NCI-H1092 treated with DMSO at 0.1 percent for 48 hours (cell line): ENCODE results near the gene ZEB2.

Experiments
- DNase-seq: peaks from one replicate; lab custom pipeline; 2025; lab: John Stamatoyannopoulos, UW

The ZEB2 gene

DNA sequence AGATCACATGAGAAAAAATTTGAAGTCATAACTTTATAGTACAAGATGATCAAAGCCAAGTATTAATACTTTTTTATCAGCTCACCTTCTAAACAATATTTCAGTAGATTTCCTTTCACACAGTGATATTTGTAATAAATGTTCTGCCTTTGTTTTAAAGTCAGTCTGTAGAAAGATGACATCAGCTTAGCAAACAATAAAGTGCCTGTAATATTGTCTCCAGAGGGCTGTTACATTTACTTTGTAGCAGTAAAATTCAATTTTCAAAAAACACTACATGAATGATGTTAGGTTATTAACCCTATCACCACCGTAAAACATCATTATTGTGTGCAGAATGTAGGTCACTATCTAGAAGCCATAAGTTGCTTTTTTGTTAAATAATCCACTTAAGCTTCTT is 49.6 kb downstream of the ZEB2 start:
- no peak for DNase-seq

DNA sequence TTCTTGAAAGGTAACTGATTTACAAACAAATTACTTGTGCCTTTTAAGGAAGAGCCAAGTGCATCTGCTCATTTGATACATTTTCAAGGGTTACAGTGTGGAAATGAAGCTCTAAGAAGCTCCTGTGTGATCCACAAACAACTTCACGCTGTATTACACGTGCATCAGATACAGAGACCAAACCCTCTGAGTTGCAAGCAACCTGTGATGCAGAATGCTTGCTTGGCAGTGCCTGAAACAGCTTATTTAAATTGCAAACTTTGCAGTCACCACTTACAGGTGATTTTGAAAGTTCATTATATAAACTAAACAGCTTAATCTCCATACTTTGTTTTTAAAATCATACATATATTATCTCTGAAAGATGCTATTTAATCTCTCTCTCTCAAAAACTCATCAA is 50.1 kb downstream of the ZEB2 start:
- no peak for DNase-seq

DNA sequence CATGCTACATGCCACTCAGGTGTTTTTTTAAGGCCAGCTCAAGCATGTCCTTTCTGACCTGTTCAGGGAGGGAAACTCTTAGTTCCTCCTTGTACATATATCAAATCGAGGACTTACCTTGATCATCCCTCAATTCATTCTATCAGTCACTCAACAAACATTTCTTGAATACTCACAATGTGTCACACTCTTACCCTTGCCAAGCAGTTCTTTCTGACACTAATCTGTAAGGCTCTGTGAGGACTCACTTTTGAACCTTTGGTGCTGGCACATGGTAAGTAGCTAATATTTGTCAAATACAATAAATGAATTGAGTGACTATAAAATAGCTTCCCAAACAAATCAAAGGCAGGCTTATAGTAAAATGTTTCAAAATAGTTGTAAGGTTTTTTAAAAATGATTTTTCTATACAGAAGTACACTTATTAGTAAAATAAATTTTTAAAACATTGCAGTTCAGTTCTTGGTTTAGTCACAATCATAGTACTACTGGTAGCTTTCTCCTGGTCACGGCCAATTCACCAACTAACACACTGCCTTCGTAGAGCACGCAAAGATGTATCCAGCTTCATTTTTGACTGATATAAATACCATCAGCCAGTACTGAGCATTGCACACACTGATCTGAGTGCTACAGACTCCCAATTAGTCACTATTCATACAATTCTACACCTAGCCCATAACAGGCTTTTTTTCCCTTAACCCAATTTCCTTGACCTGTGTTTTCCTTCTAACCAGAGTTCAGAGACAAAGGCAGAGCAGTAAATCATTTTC is 50.9 kb downstream of the ZEB2 start:
- no peak for DNase-seq

DNA sequence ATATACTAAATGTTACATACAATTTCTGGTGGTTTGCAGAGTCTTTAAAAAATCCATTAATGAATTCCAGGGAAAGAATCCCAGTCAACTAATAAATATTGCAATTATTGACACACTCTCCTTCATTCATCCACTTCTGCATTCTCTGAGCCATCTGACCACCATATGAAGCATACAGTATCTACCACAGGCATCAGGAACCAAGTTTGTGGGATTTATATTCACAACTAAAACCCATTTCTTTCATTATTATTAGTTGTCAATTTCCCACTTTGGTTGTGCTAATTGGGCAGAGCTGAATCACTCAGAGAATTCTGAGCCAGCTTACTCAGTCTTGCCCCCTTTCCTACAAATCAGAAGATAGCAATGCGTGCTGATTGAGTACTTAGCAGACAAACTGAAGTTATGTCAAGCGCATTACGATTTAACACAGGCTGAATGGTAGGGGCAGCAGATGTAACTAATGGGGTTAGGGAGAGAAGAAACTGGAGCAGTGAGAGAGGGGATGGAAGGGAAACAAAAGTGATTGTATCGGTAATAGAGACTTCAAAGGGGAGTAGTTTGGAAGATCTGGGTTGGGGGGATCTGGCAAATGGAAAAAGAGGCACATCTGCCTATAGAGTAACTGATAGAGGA is 52.3 kb downstream of the ZEB2 start:
- no peak for DNase-seq

DNA sequence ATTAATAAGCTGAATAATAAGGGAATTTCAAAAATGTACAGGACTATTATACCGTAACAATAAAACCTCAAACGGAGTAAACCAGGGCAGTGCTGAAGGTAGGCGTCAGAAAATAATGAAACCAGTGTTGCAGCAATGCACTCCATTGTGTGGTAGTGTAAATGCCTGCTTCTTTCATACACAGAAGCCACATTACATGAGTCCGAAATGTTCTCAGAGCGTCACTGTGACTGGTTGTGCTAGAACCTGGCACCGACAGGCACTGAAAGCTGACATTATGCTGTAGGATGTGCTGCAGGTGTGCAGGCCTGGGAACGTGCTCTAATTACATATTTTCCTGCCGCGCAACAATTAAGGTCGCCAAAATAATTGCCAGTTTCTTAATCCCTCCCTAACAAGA is 53.3 kb downstream of the ZEB2 start:
- no peak for DNase-seq

DNA sequence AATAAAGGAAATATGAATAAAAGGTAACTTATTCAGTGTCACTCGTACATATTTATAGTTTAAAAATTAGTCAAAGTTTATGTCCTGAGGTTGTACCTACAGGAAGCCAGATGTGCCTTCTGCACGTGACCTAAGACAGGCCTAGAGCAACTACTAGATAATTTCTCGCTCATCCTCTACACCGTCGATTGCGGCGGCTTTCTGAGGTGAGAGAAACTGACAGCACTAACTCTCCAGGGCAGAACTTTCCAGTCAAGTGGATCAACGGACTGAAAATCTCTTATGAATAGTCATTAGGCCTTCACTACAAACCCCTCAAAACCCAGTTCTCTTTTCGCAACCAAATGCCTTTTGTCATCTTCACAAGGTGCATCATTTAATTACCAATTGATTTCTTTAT is 54.2 kb downstream of the ZEB2 start:
- no peak for DNase-seq

DNA sequence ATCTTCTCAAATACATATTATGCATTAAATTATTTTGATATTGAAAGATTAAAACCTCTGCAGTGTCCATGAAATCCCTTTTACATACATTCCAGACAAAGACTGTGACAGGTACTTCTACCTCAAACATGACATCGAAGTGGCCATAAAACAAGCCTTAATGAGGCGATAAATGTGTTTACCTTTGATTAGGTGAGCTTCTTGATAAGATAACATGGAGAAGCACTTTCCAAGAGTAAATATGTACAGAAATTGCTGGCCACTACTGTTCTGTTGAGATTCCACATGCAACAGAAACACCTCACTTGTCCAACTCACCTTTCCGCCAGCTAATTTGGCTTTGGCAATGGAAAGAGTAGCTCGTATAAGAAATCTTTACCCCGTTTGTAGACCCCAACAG is 55.2 kb downstream of the ZEB2 start:
- peak; percentile 5 for DNase-seq

DNA sequence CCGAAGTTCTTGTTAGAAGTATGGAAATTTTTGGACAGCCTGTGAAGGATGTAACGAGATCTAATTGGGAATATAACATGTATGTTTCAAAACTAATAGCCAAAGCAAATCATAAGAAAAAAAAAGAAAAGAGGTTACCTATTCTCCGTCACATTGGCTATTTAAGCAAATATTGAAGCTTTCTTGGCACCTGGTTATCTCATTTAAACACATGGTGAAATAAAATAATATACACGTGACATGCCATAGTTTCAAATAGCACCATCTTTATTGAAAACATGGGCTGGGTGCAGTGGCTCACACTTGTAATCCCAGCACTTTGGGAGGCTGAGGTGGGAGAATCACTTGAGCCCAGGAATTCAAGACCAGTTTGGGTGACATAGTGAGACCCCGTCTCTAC is 56.7 kb downstream of the ZEB2 start:
- no peak for DNase-seq

DNA sequence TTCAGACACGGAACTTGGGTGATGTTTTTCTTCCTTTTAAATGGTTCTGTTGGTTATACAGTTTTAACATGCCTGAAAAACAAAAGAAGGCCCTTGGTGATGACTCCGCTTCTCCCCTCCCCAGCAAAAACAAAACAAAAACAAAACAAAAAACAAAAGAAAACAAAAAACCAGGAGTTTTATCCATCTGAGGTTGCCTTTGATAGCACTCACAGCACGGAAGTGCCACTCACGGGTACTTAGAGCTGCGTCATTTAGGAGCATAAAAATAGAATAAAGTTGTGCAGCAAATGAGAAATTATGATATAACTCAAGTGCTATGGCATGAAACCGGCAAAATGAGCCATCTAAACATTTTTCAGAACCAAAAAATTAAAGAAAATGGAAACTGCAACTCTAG is 57.7 kb downstream of the ZEB2 start:
- DNase-seq: no peak

DNA sequence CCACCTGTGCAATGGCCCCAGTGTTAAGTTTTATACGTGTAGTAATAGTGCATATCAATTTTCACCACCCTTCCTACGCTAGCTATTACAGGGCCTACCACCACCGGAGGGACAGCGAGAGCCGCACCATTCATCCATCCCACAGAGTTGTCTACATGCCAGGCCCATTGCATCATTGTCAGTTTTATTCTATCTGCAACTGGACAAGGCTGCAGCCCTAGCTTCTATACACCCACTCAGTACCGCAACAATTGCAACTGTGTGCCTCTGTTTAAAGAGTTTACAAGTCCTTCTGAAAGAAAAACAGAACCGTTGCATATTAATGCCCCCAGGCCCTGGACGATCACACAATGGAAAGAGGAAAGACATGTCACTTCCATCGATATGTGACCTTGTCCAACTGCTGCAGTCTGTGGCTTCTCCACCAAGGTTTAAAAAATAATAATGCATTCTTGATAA is 58.6 kb downstream of the ZEB2 start:
- DNase-seq: no peak

DNA sequence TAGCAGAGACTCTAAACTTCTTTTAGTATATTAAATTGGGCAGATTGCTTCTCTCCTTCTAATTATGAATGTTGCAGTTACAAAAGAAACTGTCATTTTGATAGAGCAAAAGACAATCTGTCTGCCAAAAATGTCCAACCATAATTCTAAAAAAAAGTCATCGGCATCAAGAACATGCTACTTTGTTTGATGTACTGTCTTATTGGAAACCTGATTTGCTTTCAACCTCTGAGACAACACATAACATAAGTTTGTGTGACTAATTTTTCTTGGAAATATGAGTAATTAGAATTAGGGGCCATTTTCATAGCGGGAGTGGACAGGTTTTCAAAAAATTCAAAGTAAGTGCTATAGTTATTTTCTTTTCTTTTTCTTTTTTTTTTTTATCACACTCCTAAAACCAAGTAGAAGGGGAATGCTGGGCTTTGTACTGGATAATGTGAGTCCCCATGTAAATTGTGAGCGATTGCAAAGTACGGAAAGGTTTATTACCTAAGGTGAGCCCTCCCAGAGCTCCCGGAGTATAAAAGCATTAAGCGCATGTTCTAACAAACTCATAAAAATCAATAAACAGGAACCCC is 59.1 kb downstream of the ZEB2 start:
- no peak for DNase-seq

DNA sequence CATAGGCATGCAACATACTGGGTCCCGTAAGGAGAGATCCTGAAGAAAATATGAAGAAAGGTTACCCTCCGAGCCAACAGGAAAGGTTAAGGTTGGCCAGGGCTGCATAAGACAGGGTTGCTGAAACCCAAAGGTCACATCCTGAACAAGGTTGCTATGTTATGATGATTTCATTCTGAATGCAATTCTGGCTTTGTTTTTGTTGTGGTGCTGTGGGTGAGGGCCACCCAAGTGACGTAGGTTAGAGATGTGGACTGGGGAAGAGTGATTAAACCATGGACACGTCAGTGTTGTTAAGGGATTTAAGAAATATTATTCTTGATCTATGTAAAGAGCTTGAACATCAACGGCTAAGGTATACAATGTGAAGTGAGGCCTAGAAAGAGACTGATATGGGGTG is 60.0 kb downstream of the ZEB2 start:
- DNase-seq: no peak

DNA sequence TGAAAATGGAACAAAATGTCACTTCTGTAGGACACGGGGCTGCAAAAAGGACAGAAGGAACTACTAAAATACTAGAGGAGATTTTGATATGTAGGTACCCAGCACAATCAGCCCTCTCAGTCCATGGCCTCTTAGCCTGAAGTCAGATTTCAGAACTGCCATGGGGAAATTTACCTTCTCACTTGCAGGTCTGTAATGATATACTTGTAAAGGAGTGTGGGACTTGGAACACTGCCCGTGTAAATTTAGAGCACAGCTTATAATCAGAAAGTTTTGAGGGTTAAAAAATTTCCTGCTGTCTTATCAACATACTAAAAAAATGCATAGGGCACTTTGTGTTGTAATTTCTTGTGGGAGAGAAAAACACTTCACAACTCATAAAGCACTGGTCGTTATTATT is 60.6 kb downstream of the ZEB2 start:
- no peak for DNase-seq

DNA sequence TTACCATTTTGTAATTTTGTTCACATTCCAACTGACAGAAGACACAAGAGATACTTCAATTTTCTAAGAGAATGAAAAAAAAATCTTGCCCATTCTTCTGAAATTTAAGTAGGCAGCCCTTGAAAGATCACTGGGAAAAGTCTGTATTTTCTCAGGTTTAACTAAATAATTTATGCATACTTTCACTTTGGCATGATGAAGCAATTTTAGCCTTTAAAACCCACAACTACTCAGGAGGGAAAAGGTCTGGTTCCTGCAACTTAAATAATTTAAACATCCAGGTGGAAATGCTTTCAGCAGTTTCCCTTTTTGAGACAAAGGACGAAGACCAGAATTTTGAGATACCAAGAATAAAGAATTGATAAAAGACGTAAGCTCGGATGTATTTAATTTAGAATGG is 61.4 kb downstream of the ZEB2 start:
- DNase-seq: no peak

DNA sequence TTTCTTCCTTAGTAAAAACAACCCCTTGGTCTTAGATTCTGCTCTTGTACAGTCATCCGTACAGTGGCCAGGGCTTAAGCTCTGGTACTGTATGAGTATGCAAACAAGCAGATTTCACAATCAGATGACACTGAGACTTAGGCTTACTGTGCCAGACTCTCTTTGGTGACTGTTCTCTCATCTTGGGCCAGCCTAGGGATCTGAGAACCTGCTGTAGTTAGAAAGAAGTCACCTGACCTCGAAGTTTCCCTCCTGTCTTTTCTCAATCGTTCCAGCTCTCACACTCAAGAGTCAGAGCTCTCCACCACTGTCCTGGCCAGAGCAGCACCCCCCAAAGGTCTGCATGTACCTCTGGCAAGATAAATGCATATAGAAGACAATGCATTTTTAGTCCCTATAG is 63.2 kb downstream of the ZEB2 start:
- no peak for DNase-seq

DNA sequence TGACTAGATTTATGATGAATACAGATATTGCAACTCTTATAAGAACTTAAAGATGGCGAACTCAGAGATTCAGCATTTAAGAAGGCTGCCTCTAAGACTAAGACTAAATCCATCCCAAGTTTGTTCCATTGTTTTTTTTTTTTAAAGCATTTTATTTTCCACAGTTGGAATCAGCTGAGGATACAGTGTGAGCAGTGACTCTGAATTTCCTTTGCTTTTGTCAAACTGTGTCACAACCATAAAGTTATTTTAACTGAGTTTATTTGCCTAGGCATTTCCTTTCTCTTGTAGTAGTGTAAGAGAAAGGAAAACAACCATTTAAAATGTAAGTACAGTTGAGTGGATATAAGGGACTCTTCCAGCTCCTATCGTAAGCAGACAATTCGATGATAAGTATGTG is 63.9 kb downstream of the ZEB2 start:
- DNase-seq: no peak

DNA sequence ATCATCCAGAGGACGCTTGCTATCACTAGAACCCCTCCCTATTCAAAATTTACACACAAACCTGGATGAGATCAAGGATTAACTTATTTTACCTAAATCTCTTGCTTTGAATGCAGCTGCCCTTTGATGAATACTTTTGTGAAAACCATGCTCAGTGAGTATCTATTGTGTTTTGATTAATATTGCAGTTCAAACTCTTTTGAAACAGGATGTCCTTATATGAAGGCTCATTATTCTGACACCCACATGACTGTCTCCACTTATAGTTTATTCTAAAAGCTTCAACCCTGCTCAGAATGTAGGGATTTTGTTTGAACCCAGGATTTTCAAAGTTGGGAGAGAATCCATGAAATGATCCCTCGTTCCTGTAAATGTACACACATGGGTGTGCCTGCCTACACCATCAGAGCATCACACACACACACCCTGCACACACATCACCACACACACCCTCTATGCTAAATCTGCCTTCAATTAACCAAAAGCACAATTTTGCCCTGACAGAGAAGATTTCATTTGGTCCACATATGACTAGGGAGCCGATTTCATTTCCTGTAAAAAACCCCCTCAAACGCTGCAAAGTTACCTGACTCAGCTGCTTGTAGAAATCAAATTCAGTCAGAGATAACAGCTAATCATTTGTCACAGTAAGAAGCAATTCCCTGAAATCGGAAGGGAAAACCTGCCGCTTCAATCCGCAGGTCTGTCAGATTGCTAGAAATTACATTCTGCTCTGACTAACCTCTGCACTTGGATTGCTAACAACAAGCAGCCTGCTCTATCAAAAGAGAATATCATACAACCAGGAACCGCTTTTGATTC is 65.2 kb downstream of the ZEB2 start:
- DNase-seq: no peak

DNA sequence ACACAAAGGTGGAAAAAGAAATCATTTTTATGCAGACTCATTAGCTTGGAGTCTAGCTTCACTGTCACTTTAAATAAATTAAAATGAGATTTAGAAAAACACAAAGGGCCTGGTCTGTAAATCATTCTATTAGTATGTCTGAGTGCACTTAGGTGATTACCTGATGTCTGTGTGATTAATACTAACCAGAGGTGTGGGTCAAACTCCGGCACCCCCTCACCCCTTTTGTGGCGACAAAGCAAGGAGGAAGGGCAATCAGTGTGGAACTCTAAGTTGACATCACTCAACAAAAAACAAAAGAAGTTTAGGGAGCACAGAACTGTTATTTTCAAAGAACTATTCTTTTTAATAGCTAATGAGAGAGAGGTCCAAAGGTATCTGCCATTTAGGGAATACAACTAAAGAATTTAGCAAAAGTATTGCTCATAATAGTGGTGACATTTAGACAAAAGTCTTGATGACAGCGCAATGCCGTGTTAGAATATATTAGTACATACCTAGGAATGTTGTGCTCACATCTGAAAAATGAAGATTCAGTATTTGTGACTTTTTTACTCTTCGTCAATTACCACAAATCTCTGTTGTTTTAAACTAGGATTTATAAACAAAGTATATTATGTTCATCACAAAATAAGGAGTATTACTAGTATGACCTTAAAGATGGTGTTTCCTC is 66.3 kb downstream of the ZEB2 start:
- no peak for DNase-seq

DNA sequence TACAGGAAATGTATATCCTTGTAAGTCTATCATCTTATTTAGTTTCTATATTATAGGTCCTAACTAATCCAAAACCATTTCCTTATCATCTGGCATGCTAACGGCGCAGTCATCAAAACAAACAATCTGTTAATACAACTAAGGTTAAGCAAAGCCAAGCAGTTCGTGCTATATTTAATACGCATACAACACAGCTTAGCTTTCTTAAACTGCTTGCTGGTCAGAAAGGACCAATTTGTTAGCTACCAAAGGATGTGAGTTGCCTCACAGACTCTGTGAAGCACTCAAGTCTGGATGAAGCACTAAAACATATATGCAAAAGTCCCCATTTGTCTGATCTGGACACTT is 67.0 kb downstream of the ZEB2 start:
- no peak for DNase-seq

DNA sequence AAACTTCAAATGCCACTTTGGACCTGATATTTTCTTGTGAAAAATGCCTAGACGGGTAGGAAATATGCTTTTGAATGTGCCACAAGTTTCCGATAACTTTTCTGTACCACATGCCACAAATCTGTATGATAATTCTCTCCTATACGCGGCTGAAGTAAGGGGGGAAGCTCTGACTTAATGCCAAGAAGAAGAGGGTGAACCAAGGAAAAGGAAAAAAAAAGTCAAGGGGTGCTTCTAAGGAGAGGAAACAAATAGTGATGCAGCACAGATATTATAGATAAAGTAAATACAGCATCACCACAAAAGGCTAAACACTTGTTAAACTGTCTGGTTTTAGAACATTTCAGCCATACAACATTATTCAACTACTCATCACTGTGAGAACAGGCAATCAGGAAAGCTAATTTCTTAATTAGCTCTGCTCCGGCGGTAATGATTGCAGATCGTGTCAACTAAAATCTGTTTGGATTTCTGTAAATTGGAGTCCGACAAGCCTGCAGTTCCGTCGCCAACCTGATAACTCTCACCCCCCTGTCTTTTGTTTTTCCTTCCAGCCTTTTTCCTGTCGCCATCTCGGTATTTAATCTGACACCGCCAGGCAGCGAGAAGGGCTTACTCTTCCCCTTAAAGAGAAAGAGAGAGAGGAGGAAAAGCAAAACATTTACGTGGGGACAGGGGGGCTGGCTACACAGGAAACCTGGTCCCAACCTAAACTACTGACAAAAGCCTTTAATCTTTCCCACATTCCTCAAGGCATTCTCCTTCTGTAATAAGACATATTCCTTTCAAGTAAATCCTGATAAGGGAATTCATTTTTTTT is 67.5 kb downstream of the ZEB2 start:
- DNase-seq: no peak

DNA sequence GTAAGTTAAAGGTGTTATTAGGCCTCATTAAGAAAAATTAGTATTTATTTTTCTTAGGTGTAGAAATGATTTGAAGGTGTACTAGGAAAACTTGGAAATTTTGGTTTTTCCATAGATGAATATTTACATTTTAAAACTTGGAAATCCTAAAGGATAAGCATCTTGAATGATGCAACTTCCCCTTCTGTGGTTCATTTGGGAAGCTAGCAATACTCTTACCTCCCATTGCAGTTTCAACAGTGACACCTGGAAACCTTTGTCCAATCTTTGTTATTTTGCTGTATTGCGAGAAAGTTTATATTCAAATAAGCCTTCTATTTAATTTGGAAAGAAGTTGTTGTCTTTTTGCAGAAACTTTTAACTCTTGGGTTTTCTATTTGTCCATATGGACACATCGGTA is 68.5 kb downstream of the ZEB2 start:
- DNase-seq: no peak
